Endothelial cell of umbilical vein (primary cell): ENCODE results near the gene CCDC183. TPM values are rescaled to one million over a fixed set of nuclear protein-coding genes. Genes with fewer than 3 reads are reported as not detected.
A peak's percentile ranks its signal among the peaks of the same experiment; 100 is the strongest.

Experiments
- BruUV-seq: library from RNA; stranded (reverse); fragments of 400-500 nt; replicated peaks from 2 replicates; lab custom pipeline; 2021; lab: Mats Ljungman, UMichigan
- CTCF ChIA-PET: fragments of 300-600, 350-600 bp; sonication (Branson Sonifier 250); formaldehyde crosslinking; loops from one replicate; lab custom pipeline; 2021; ENCODE audit warnings: antibody characterized with exemption, inconsistent platforms; lab: Charles Lee
- POLR2A ChIA-PET: fragments of 300-600, 350-600 bp; sonication (Branson Sonifier 250); formaldehyde crosslinking; loops from one replicate; lab custom pipeline; 2021; ENCODE audit warnings: antibody characterized with exemption, inconsistent platforms; lab: Charles Lee
- DNase-seq: peaks from one replicate; pipeline ENCODE4 v3.0.0-alpha.2; 2011; ENCODE audit warnings: low read depth, low spot score
- FAIRE-seq: peaks from 2 replicates; lab custom pipeline; 2011; peaks lifted over from hg19 to GRCh38; lab: Jason Lieb, UNC
- H2AFZ ChIP-seq: 2 replicates; pipeline ENCODE4 v1.6.0; 2012; ENCODE audit warnings: low read depth, low read length, control low read depth, inconsistent platforms
- H3K27ac ChIP-seq: 2 replicates; pipeline ENCODE4 v1.5.1; 2011; ENCODE audit warnings: low read depth, mild to moderate bottlenecking, control low read depth, low read length, moderate library complexity; ENCODE audit not compliant: insufficient read depth
- H3K27me3 ChIP-seq, 2 experiments: 2 replicates each; pipeline versions ENCODE4 v1.6.0 to v1.6.1; 2011; ENCODE audit warnings: low read length in 2 of 2, mixed read lengths in 1 of 2; ENCODE audit not compliant: control insufficient read depth in 2 of 2, insufficient read depth in 2 of 2
- H3K36me3 ChIP-seq, 2 experiments: 2 replicates in 1 of 2; 3 replicates in 1 of 2; pipeline ENCODE4 v1.5.1; 2011; ENCODE audit warnings: low read length in 2 of 2, mild to moderate bottlenecking in 1 of 2, moderate library complexity in 1 of 2; ENCODE audit not compliant: control insufficient read depth in 2 of 2, insufficient read depth in 2 of 2; ENCODE audit errors: extremely low read depth in 1 of 2
- H3K4me1 ChIP-seq: 3 replicates; pipeline ENCODE4 v1.5.1; 2011; ENCODE audit warnings: mild to moderate bottlenecking, low read length; ENCODE audit not compliant: control insufficient read depth, insufficient read depth; ENCODE audit errors: extremely low read depth
- H3K4me2 ChIP-seq: 2 replicates; pipeline ENCODE4 v1.6.1; 2011; ENCODE audit warnings: low read length, control low read depth, mixed read lengths; ENCODE audit not compliant: insufficient read depth
- H3K4me3 ChIP-seq, 3 experiments: fragments of 200-600 bp in 1 of 3; sonication (generic), shearing (Covaris generic) in 1 of 3; replicated peaks in 1 of 3; 2 replicates each; pipeline ENCODE4 v1.5.1; 2011 to 2016; ENCODE audit warnings: control low read depth in 3 of 3, low read length in 3 of 3, mild to moderate bottlenecking in 2 of 3, inconsistent platforms in 1 of 3, low read depth in 1 of 3, moderate library complexity in 1 of 3; ENCODE audit not compliant: insufficient read depth in 1 of 3
- H3K79me2 ChIP-seq: 2 replicates; pipeline ENCODE4 v1.6.0; 2012; ENCODE audit warnings: low read length, inconsistent platforms; ENCODE audit not compliant: control insufficient read depth, insufficient read depth
- H3K9ac ChIP-seq: replicated peaks from 2 replicates; pipeline ENCODE3; 2011; ENCODE audit warnings: low read length, control low read depth; ENCODE audit not compliant: insufficient read depth; ENCODE audit errors: extremely low read depth
- H3K9me1 ChIP-seq: replicated peaks from 3 replicates; pipeline ENCODE4 v1.6.0; 2011; ENCODE audit warnings: mild to moderate bottlenecking, low read length; ENCODE audit not compliant: control insufficient read depth, insufficient read depth; ENCODE audit errors: extremely low read depth
- H3K9me3 ChIP-seq: replicated peaks from 2 replicates; pipeline ENCODE4 v1.5.1; 2012; ENCODE audit warnings: low read length, inconsistent platforms; ENCODE audit not compliant: control insufficient read depth, insufficient read depth
- H4K20me1 ChIP-seq: replicated peaks from 2 replicates; pipeline ENCODE3; 2011; ENCODE audit warnings: mild to moderate bottlenecking, low read length; ENCODE audit not compliant: control insufficient read depth, insufficient read depth; ENCODE audit errors: extremely low read depth
- CTCF ChIP-seq, 2 donors: IDR thresholded peaks; 1 replicate in 1 of 2; 2 replicates in 1 of 2; pipeline ENCODE4 v1.5.1; 2011; ENCODE audit warnings: low read length in 2 of 2, mild to moderate bottlenecking in 2 of 2, moderate library complexity in 2 of 2, control low read depth in 1 of 2, inconsistent platforms in 1 of 2, low read depth in 1 of 2; ENCODE audit not compliant: insufficient read depth in 1 of 2; ENCODE audit errors: extremely low read depth in 1 of 2
- EZH2 ChIP-seq: IDR thresholded peaks from 2 replicates; pipeline ENCODE4 v1.6.1; 2012; ENCODE audit warnings: borderline replicate concordance, low read depth, mild to moderate bottlenecking, moderate library complexity, low read length, inconsistent platforms; ENCODE audit not compliant: severe bottlenecking
- FOS ChIP-seq: IDR thresholded peaks from 2 replicates; pipeline ENCODE4 v1.6.1; 2011; ENCODE audit warnings: mild to moderate bottlenecking, low read length, moderate library complexity, borderline replicate concordance; ENCODE audit not compliant: insufficient read depth
- GATA2 ChIP-seq: IDR thresholded peaks from 2 replicates; pipeline ENCODE4 v1.7.0; 2011; ENCODE audit warnings: low read depth, mild to moderate bottlenecking, moderate library complexity, mixed read lengths, low read length; ENCODE audit not compliant: insufficient read length, insufficient read depth
- JUN ChIP-seq: IDR thresholded peaks from 2 replicates; pipeline ENCODE4 v1.6.1; 2011; ENCODE audit warnings: borderline replicate concordance, low read depth; ENCODE audit not compliant: insufficient read length, insufficient read depth
- MAX ChIP-seq: IDR thresholded peaks from 2 replicates; pipeline ENCODE4 v1.6.1; 2011; ENCODE audit not compliant: insufficient read depth, insufficient read length
- MYC ChIP-seq: IDR thresholded peaks from one replicate; pipeline ENCODE4 v1.6.1; 2011; ENCODE audit warnings: mild to moderate bottlenecking, low read depth, low read length
- POLR2A ChIP-seq: IDR thresholded peaks from 2 replicates; pipeline ENCODE4 v1.6.1; 2012; ENCODE audit warnings: low read depth, mild to moderate bottlenecking, control low read depth, low read length
- POLR2AphosphoS5 ChIP-seq: IDR thresholded peaks from 2 replicates; pipeline ENCODE4 v1.6.1; 2012; ENCODE audit warnings: low read depth, mild to moderate bottlenecking, control low read depth, low read length, moderate library complexity; ENCODE audit not compliant: insufficient read depth
- dilution Hi-C: fragments of 300-500 bp; cut with MboI; formaldehyde crosslinking; loops from one replicate; pipeline ENCODE4 v1.15.0; 2019; ENCODE audit warnings: low sequenced_read_pairs; ENCODE audit not compliant: extremely low pct_ligation_motif_present
- intact Hi-C: fragments of 100-400 bp; cut with micrococcal nuclease; formaldehyde crosslinking; loops from one replicate; pipeline ENCODE4 v1.10.0; 2022
- polyA plus RNA-seq, 4 experiments: library from polyadenylated mRNA; depleted of rRNA in 3 of 4; stranded (reverse) in 3 of 4; unstranded in 1 of 4; fragments of >200 nt; gene quantifications; 2 replicates each; pipeline versions ENCODE4 v1.2.1 to v1.2.3, GENCODE V29; 2011 to 2012; ENCODE audit warnings: missing spikeins in 1 of 4
- total RNA-seq: library from RNA; stranded (reverse); gene quantifications from 2 replicates; pipeline ENCODE4 v1.2.3, GENCODE V29; 2021

CCDC183 gene
- total and polyA plus RNA-seq, 2 donors (not counting 3 experiments of a cell fraction or from before 2014, with no cell fraction given): 0.50 TPM; not detected in 1

- no peaks in the 10 kb centered on the region for H4K20me1 ChIP-seq
- no peak overlapping the region for H3K9ac ChIP-seq
- peaks cover 10% of the 10 kb centered on the region for H3K4me1 ChIP-seq
- H2AFZ ChIP-seq: peak overlapping the region; percentile 18
- peak overlapping the region; percentile 29 to 90 (median 45) for H3K4me3 ChIP-seq
- intact Hi-C loops: loop anchor here (1.0 to 5.0 kb wide), 4 partner anchors 18 to 96 kb away; partner anchors contain the start of genes C8G, EDF1, FBXW5 and TMEM141
- BruUV-seq: no TSS peak
- no peaks in the 10 kb centered on the region for H3K79me2 ChIP-seq
- ChIA-PET POLR2A (no interaction called here), CTCF (interaction anchor here (0.6 to 1.8 kb wide), 2 partner anchors 62 to 181 kb away, joined by 3 to 7 read pairs; no protein-coding TSS in a partner anchor)
- dilution Hi-C loops: no loop called here
- FAIRE-seq (peak; percentile 48), DNase-seq (no peak)
- peaks cover 10 to 28% of the 10 kb centered on the region in 2 experiments for H3K27me3 ChIP-seq
- no peaks in the 10 kb centered on the region for H3K9me3 ChIP-seq
- no peak overlapping the region for H3K27ac ChIP-seq
- H3K4me2 ChIP-seq: peak overlapping the region; percentile 60
- no peaks in the 10 kb centered on the region for H3K36me3 ChIP-seq
- no peaks in the 10 kb centered on the region for H3K9me1 ChIP-seq
- TF ChIP-seq FOS: no peak
- no peak for TF ChIP-seq POLR2AphosphoS5
Measured at GRCh38 chr9:136848393-136849037, 52.4 kb downstream of the CCDC183 start.

- Histone ChIP-seq H3K27me3 (peaks cover 8 to 23% of the 10 kb centered on the region in 2 experiments), H3K27ac (no peak within 1 kb of the TSS), H3K4me3 (peak within 1 kb of the TSS; percentile 29 to 90 (median 54)), H2AFZ (peak within 1 kb of the TSS; percentile 81), H3K9me1 (no peaks in the 10 kb centered on the region), H3K36me3 (no peaks in the 10 kb centered on the region), H3K4me2 (peak within 1 kb of the TSS; percentile 60), H4K20me1 (no peaks in the 10 kb centered on the region), H3K9me3 (no peaks in the 10 kb centered on the region), H3K4me1 (peaks cover 10% of the 10 kb centered on the region), H3K9ac (peak within 1 kb of the TSS; percentile 46), H3K79me2 (no peaks in the 10 kb centered on the region)
- dilution Hi-C loops: no loop called here
- ChIA-PET CTCF (interaction anchor here (0.6 kb wide), 1 partner anchor 61 kb away, joined by 3 read pairs; no protein-coding TSS in a partner anchor), POLR2A (no interaction called here)
- TF ChIP-seq CTCF (IDR thresholded peaks at IDR 0.05; ENCODE audit: extremely low read depth in 1 of 2, insufficient read depth in 1 of 2, low read depth in 1 of 2, low read length in 2 of 2) (no peak), EZH2 (no peak), MAX (peak; percentile 64), POLR2A (peak; percentile 97), FOS (no peak), POLR2AphosphoS5 (peak; percentile 97), MYC (no peak), JUN (no peak), GATA2 (no peak)
- FAIRE-seq (peak; percentile 99), DNase-seq (peak; percentile 99)
- BruUV-seq: TSS peak; percentile 40
- intact Hi-C loops: loop anchor here (1.0 to 5.0 kb wide), 4 partner anchors 17 to 96 kb away; partner anchors contain the start of genes C8G, EDF1, FBXW5 and TMEM141
Measured at GRCh38 chr9:136849038-136849959, 53.2 kb downstream of the CCDC183 start, which contains the start of gene PHPT1. PHPT1 (plus strand) TSS chr9:136849409; CDS start chr9:136849431, 22 bp downstream.
